B cell (primary cell): ENCODE data around the gene SEMA7A. TPM values are rescaled to one million over a fixed set of nuclear protein-coding genes. Genes with fewer than 3 reads are reported as not detected.

Experiments used
- ATAC-seq: fragments of 200-7000 bp; cut with Tn5 transposase; one replicate; pipeline ENCODE4 v1.10.0; 2021; ENCODE audit warnings: low read depth, mild to moderate bottlenecking, moderate number of reproducible peaks, moderate library complexity
- CTCF ChIA-PET: fragments of 350-600 bp; sonication (Branson Sonifier 250); formaldehyde crosslinking; loops from one replicate; lab custom pipeline; 2021; ENCODE audit warnings: antibody characterized with exemption, inconsistent platforms; lab: Charles Lee
- POLR2A ChIA-PET: fragments of 350-600 bp; sonication (Branson Sonifier 250); formaldehyde crosslinking; loops from one replicate; lab custom pipeline; 2021; ENCODE audit warnings: antibody characterized with exemption; lab: Charles Lee
- DNase-seq: peaks from one replicate; pipeline ENCODE4 v3.0.0; 2013
- H2AFZ ChIP-seq: 2 replicates; pipeline ENCODE4 v1.6.1; 2012; ENCODE audit warnings: mild to moderate bottlenecking, low read depth, low read length; ENCODE audit not compliant: insufficient read depth, poor library complexity, severe bottlenecking
- H3K27ac ChIP-seq, 2 donors: 1 replicate in 1 of 2; 2 replicates in 1 of 2; pipeline ENCODE4 v1.5.1; 2012 to 2013; ENCODE audit warnings: low read length in 2 of 2, mild to moderate bottlenecking in 2 of 2, moderate library complexity in 1 of 2
- H3K27me3 ChIP-seq, 4 experiments: fragments of 200-600 bp in 1 of 4; sonication (generic) in 1 of 4; replicated peaks in 1 of 4; 1 replicate in 2 of 4; 2 replicates in 2 of 4; pipeline versions ENCODE4 v1.6.1 to v1.7.0; 2013 to 2016; ENCODE audit warnings: low read length in 3 of 4, mild to moderate bottlenecking in 2 of 4, mixed read lengths in 1 of 4, moderate library complexity in 1 of 4; ENCODE audit not compliant: insufficient read depth in 4 of 4, control insufficient read depth in 3 of 4; ENCODE audit errors: control extremely low read depth in 1 of 4
- H3K36me3 ChIP-seq, 2 experiments: replicated peaks in 1 of 2; 1 replicate in 1 of 2; 2 replicates in 1 of 2; pipeline versions ENCODE4 v1.6.1 to v1.7.1; 2013; ENCODE audit warnings: low read length in 1 of 2; ENCODE audit not compliant: insufficient read depth in 2 of 2, control insufficient read depth in 1 of 2; ENCODE audit errors: control extremely low read depth in 1 of 2, extremely low read depth in 1 of 2
- H3K4me1 ChIP-seq, 2 donors: fragments of 200-600 bp in 1 of 2; sonication (generic) in 1 of 2; 1 replicate in 1 of 2; 2 replicates in 1 of 2; pipeline versions ENCODE4 v1.5.1 to v1.6.1; 2013 to 2017; ENCODE audit warnings: low read length in 2 of 2; ENCODE audit not compliant: control insufficient read depth in 2 of 2, insufficient read depth in 2 of 2
- H3K4me2 ChIP-seq: replicated peaks from 2 replicates; pipeline ENCODE3; 2012; ENCODE audit warnings: mild to moderate bottlenecking, low read depth, low read length; ENCODE audit not compliant: poor library complexity, severe bottlenecking
- H3K4me3 ChIP-seq, 5 experiments: fragments of 200-600 bp in 1 of 5; sonication (generic) in 1 of 5; 1 replicate in 3 of 5; 2 replicates in 2 of 5; pipeline versions ENCODE4 v1.5.1 to v1.7.0; 2011 to 2016; ENCODE audit warnings: low read length in 4 of 5, mild to moderate bottlenecking in 4 of 5, low read depth in 2 of 5, control low read depth in 1 of 5, moderate library complexity in 1 of 5; ENCODE audit not compliant: insufficient read depth in 1 of 5; ENCODE audit errors: control extremely low read depth in 1 of 5, extremely low read depth in 1 of 5
- H3K79me2 ChIP-seq: fragments of 200-600 bp; sonication (generic); one replicate; pipeline ENCODE4 v1.6.0; 2016; ENCODE audit warnings: low read length; ENCODE audit not compliant: control insufficient read depth, insufficient read depth
- H3K9ac ChIP-seq: fragments of 200-600 bp; sonication (generic); 2 replicates; pipeline ENCODE4 v1.6.1; 2017; ENCODE audit warnings: mild to moderate bottlenecking, low read length, moderate library complexity
- H3K9me3 ChIP-seq, 3 donors: one replicate each; pipeline versions ENCODE4 v1.6.1 to v1.7.1; 2013; ENCODE audit warnings: low read length in 2 of 3; ENCODE audit not compliant: control insufficient read depth in 2 of 3, insufficient read depth in 1 of 3; ENCODE audit errors: control extremely low read depth in 1 of 3
- H4K20me1 ChIP-seq: 2 replicates; pipeline ENCODE4 v1.6.0; 2012; ENCODE audit warnings: mild to moderate bottlenecking, low read length; ENCODE audit not compliant: insufficient read depth, control insufficient read depth, poor library complexity, severe bottlenecking
- H3K27ac Mint-ChIP-seq: one replicate; pipeline ENCODE4 v1.8.0; 2021; ENCODE audit warnings: mixed read lengths
- H3K27me3 Mint-ChIP-seq: one replicate; pipeline ENCODE4 v1.8.0; 2021; ENCODE audit warnings: mixed read lengths
- H3K4me1 Mint-ChIP-seq: one replicate; pipeline ENCODE4 v1.8.0; 2021; ENCODE audit warnings: mixed read lengths
- H3K4me3 Mint-ChIP-seq: one replicate; pipeline ENCODE4 v1.8.0; 2021; ENCODE audit warnings: mixed read lengths
- H3K9me3 Mint-ChIP-seq: one replicate; pipeline ENCODE4 v1.8.0; 2022; ENCODE audit warnings: mixed read lengths; ENCODE audit not compliant: insufficient read depth
- EZH2 ChIP-seq: IDR thresholded peaks from 2 replicates; pipeline ENCODE4 v1.6.1; 2012; ENCODE audit warnings: borderline replicate concordance, low read depth, mild to moderate bottlenecking, moderate library complexity, low read length; ENCODE audit not compliant: insufficient read depth, poor library complexity, severe bottlenecking
- WGBS: methylation state at CpG from one replicate; pipeline ENCODE4 v1.1.5; 2013; ENCODE audit warnings: missing lambda C conversion rate; ENCODE audit not compliant: insufficient coverage; 5-methylcytosine and 5-hydroxymethylcytosine counted together
- intact Hi-C: fragments of 100-400 bp; cut with micrococcal nuclease; formaldehyde crosslinking; loops from one replicate; pipeline ENCODE4 v1.10.0; 2022
- polyA plus RNA-seq: library from polyadenylated mRNA; depleted of rRNA; stranded (reverse); fragments of >200 nt; gene quantifications from 2 replicates; pipeline ENCODE4 v1.2.3, GENCODE V29; 2012
- total RNA-seq, 2 donors: library from RNA; stranded (reverse); fragments of 120-200 nt in 1 of 2; gene quantifications; 1 replicate in 1 of 2; 2 replicates in 1 of 2; pipeline versions ENCODE4 v1.2.3 to v1.2.4, GENCODE V29; 2013 to 2022
- TF ChIP-seq, protein P1 (sequence below): fragments of 200-600 bp; IDR thresholded peaks from one replicate; pipeline ENCODE4 v1.8.0; 2022; ENCODE audit warnings: antibody characterized with exemption, mild to moderate bottlenecking

The SEMA7A gene
- total and polyA plus RNA-seq, 2 donors (not counting 1 experiment from before 2014, with no cell fraction given), result 42.0 to 44.2 TPM

- 56% methylated on average over 11 of the region's 14 CpGs for WGBS
- Histone ChIP-seq H3K9ac (peak overlapping the region; percentile 86), H3K27me3 (no peaks in the 10 kb centered on the region), H3K9me3 (no peaks in the 10 kb centered on the region), H3K79me2 (peaks cover 96% of the 10 kb centered on the region), H3K4me1 (peaks cover 79 to 91% of the 10 kb centered on the region in 2 donors), H3K36me3 (peaks cover 0 to 24% of the 10 kb centered on the region in 2 experiments), H3K4me2 (peak overlapping the region; percentile 91), H3K4me3 (peak overlapping the region in 4 of 5 experiments; percentile 4 to 82 (median 28)), H2AFZ (no peak overlapping the region), H3K27ac (peak overlapping the region; percentile 63 to 75), H4K20me1 (peaks cover 70% of the 10 kb centered on the region)
- ChIA-PET POLR2A (interaction anchor here (1.0 to 5.3 kb wide), 4 partner anchors 25 to 44 kb away, joined by 3 to 32 read pairs (median 8); no protein-coding TSS in a partner anchor), CTCF (interaction anchor here (1.0 to 26.1 kb wide), 4 partner anchors 11 to 49 kb away, joined by 3 to 855 read pairs (median 35); no protein-coding TSS in a partner anchor)
- DNase-seq (peak; percentile 60), ATAC-seq (peak; percentile 5)
- intact Hi-C loops, result loop anchor here (1.0 kb wide), 1 partner anchor 27 kb away; no protein-coding TSS in a partner anchor
- Mint-ChIP-seq H3K27me3 (no peaks in the 10 kb centered on the region), H3K27ac (peak overlapping the region; percentile 91), H3K4me1 (peaks cover 86% of the 10 kb centered on the region), H3K9me3 (no peaks in the 10 kb centered on the region), H3K4me3 (peak overlapping the region; percentile 96)
- no peak for TF ChIP-seq EZH2
- TF ChIP-seq, protein P1, sequence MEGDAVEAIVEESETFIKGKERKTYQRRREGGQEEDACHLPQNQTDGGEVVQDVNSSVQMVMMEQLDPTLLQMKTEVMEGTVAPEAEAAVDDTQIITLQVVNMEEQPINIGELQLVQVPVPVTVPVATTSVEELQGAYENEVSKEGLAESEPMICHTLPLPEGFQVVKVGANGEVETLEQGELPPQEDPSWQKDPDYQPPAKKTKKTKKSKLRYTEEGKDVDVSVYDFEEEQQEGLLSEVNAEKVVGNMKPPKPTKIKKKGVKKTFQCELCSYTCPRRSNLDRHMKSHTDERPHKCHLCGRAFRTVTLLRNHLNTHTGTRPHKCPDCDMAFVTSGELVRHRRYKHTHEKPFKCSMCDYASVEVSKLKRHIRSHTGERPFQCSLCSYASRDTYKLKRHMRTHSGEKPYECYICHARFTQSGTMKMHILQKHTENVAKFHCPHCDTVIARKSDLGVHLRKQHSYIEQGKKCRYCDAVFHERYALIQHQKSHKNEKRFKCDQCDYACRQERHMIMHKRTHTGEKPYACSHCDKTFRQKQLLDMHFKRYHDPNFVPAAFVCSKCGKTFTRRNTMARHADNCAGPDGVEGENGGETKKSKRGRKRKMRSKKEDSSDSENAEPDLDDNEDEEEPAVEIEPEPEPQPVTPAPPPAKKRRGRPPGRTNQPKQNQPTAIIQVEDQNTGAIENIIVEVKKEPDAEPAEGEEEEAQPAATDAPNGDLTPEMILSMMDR, result no peak
Measured at GRCh38 chr15:74428970-74429780, 4.6 kb downstream of the SEMA7A start.
